Fibroblast of skin of abdomen (primary cell): ENCODE measurements around the gene CCDC85C.

Experiments used
- DNase-seq: peaks from one replicate; pipeline ENCODE4 v3.0.0-alpha.2; 2013

Gene CCDC85C

DNA sequence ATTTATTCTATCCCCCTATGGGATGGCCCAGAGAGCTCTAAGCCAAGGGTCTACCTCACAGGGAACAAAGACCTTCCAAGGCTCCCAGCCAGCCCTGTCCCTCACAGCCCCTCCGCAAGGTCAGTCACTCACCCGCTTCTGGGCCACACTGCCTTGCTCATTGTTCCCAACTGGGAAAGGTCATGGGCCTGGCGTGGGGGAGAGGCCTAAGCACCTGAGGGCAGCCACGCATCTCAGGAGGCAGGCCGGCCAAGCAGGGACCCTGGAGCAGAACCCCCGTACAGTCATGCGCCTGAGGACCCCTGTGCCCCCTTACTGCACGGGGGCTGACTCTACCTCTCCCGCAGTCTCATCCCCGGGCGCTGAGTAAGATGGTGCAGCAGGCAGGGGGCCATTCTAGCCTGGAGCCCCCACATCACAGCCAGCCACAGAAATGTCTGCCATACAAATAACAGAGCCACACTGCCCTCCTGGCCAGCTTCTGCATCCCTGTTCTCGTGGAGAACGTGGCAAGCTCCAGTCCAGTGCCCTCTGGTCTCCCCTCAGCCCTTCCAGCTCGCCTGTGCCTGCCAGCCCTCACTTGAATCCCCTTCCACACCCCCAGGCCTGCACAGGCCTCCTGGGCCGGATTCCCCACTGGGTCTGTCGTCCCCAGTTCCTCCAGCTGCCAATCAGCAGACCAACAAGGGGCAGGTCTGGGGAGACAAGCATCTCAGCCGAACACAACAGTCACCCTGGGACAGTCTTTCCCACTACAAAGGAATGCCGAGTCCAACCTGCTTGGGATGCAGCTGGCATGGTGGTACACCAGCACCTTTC lies 16.3 kb downstream of the CCDC85C start:
- no peak for DNase-seq

DNA sequence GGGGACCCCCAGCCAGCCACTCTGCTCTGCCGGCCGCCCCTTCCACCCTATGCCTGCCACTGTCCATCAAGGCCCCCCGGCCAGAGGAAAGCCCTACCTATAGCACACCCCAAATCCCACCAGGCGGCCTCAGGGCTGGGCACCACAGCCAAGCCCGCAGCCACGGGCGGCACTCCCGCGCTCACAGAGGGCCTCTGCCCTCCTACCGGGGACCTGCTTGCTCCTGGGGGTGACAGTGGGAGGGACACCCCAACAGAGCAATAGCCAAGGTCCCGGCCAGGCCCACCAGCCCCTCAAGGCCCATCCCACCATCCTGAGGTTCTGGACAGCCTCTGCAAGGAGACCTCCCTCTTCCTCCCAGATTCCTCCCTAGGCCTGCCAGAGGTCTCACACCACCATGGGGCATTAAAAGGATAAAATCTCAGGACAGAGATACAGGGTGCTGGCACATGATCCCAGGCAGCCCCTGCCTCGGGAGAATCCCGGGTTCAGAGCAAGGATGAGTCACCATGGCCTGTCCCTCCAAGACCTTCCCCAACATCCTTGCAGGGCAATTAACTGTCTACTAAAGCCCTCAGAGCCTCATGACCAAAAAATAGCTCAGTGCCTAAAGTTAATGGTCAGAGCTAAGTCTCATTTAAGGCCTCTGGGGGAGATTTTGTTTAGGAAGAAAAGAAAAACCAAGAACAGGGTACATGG lies 17.1 kb downstream of the CCDC85C start:
- no peak for DNase-seq

DNA sequence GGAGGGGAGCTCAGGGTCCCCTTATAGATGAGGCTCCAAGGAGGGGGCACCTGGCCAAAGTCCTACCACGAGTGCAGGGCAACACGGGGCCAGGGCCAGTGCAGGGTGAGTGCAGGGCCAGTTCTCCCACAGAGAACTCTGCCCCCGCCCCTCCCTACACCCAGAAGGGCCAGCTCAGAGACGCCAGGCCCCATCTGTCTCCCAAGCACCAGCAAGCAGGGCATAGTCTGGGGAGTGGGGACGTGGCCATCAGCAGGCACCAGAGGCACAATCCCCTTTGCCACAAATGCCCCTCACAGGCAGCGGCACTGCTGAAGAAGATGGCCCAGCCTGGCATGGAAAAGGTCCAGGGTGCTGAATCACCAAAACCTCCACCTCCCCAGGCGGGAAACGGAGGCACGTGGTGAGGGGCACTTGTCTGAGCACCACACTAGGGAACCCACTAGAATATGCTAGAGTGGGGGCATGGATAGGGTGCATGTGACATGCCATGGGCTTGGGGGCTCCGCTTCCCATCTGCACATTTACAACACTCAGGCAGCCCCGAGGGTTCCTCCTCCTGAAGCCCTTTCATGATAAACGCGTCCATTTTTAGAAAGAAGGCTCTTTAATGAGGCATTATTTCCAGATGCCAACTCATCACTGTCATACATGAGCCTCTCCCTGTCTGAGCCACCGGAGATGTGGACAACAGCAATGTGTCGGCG lies 17.8 kb downstream of the CCDC85C start:
- DNase-seq: no peak

DNA sequence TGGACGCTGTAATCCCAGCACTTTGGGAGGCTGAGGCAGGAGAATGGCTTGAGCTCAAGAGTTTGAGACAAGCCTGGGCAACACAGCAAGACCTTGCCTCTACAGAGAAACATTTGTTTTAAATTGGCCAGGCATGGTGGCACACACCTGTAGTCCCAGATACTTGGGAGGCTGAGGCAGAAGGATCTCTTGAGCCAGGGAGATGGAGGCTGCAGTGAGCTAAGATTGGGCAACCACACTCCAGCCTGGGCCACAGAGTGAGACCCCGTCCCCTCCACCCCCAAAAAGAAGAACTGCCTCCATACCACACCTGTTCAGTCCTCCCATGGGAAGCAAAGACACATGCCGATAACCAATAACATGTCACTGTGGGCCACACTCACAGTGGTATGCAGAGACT lies 19.2 kb downstream of the CCDC85C start:
- DNase-seq: no peak

DNA sequence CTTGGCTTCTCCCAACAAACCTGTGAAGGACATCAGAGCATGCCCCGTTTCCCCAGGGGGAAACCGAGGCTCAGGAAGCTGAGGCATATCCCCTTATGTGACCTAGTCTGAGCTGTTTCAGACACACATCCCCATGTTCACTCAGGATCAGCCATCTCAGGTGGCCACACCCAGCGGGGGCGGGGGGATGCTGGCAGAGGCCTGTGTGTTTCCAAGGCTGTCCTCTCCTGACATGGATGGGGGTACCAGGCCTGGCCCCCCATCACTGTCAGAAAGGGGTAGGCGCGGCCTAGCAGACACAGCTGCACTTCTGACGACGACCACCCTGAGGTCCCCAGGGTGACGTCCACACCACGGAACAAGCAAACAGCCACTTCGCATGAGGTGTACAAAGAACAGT lies 22.1 kb downstream of the CCDC85C start:
- no peak for DNase-seq

DNA sequence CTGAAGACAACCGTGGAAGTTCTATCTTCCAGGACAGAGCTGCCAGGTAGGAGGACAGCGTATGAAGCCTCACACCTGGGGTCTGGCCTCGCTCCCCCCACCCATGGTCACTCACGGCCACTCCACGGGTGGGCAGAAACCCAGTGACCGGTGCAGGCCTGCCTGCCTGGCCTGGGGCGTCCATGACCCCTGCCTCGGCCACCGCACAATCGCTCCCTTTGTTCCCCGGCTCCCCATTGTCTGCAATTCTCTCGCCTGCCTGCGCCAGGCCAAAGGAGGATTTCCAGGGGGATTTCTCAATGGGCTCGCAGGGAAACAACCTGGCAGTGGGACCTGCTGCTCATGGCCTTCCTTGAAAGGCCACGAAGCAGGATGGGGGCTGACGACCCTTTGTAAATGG lies 22.6 kb downstream of the CCDC85C start:
- no peak for DNase-seq

DNA sequence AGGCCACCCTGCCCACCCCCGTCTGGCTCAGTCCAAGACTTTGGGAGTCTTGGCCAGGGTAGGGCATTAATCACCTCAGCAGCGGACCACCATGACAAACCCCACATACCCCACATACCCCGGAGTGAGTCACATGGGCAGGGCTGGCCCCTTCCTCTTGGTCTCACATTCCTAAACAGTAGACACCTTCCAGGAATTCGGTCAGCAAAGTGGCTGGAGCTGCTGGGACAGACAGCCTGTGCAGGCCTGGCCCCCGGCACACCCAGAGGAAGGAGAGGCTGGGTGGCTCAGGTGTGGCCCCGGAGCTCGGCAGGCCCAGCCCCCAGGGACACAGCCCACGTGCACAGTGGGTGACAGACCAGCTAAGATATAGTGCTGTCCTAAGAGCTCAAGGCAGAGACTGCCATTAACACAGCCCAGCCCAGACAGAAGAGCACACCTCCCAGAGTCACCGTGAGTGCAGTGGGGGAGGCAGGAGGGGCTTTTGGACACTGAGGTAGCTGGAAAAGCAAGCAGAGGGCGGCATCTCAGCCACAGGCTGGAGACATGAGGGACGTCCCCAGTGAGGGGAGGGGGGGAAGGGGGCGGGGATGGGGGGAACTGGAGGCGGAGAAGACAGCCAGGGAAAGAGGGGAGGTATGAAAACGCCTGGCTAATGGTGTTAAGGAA lies 24.0 kb downstream of the CCDC85C start:
- DNase-seq: peak; percentile 95

DNA sequence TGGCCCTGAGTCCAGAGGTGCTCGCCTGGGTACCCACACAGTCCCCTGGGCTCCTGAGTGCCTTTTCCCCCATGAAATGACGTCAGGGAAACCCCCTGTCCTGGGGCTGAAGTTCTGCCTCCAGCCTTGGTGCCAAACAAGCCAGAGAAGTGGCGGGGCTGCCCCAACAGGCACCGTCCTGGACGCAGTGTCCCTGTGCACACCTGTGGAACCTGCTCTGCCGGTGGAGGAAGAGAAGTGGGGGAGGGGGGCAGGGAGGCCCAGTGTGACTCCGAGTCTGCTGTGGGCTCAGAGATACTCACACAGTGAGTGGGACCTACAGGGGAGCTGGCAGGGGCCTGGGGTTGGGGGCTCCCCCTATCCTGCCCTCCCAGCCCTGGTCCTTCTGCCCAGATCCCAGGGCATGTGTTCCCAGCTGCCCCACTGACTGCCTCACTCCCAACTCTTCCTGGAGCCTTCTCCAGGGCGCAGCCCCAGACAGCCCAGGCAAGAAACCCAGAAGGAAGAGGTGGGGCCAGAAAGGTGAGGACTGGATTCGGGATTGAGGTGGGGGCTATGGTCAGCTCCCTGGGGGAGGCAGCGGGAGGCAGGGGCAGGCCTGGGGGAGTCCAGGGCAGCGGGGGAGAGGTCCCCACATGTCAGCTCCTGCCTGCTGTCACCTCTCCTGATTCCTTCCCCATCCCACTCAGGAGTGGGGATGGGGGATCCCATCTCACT lies 24.7 kb downstream of the CCDC85C start:
- no peak for DNase-seq

DNA sequence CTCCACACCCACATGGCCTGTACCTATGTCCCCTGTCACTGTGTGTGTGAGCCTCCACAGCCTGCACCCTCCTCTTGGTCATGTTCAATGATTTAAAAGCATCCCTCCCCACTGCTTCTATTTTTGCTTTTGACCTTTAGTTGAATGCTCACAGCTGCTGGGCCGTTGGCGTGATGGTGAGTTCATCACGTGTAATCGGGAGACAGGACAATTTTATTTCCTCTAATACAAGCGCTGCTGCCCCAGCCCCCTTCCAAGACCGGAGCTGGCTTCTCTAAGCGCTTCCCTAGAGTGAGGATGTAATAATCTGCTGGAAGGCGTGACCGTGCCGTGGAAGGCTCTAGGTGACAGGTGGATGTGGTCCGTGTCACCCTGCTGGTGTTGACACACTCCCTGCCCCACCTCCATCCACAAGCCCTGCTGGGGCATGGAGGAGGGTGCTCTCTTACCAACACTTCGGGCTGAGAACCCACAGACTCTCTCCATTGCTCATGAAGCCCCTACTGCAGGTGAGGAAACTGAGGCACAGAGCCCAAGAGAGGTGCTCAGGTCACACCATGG lies 25.4 kb downstream of the CCDC85C start:
- no peak for DNase-seq

DNA sequence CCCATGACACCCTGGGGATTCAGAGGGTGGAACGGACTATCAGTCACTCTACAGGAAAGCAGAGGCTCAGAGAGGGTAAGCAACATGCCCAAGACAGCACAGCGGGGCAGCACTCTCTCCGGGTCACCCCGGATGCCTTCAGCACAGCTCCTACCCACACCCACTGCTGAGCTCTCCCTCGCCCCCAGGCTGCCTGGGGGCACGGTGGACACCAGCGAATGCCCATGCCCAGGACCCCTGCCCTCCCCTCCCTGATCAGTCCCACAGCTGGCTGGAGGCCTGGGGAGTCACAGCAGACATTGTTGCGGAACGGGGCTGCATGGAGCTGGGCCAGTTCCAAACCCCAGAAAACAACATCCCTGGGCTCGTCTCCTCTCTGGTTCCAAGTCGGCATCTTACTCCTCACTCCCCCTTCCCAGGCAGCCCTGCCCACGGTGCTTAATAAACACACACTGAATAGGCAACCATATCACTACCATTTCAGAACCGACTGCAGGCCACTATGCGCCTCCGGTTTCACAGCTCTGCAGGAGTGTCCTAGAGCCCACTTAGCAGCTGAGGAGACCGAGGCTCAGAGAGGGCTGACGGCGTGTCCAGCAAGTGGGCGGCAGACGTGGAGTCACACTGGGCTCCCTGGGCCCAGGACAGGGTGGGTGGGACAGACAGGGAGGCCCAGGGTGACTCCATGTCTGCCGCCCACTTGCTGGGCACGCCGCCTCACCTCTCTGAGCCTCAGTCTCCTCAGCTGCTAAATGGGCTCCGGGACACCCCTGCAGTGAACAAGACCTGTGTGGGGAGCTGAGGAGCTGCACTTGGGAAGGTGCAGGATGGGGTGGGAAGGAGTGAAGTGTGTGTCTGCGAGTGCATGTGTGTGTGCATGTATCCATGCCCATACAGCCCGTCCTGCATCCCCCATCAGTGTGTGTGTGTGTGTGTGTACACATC lies 27.0 kb downstream of the CCDC85C start:
- peak; percentile 34 for DNase-seq

DNA sequence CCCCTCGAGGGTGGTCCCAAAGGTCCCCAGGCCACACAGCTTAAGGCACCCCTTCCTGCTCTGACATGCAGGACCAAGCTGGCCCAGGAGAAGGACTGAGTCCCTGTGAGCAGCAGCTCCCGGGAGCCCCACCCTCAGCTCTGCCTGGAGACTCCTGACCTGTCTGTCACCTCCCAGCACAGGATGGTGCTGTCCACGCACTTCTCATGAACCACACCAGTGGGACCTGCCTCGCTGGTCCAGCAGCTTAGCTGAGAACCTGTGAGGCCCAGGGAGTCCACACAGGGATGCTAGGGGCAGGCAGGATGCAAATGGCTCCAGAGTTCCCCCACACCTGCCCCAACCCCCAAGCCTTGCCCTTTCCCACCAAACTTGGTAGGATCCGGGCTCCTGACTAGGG lies 27.7 kb downstream of the CCDC85C start:
- no peak for DNase-seq

DNA sequence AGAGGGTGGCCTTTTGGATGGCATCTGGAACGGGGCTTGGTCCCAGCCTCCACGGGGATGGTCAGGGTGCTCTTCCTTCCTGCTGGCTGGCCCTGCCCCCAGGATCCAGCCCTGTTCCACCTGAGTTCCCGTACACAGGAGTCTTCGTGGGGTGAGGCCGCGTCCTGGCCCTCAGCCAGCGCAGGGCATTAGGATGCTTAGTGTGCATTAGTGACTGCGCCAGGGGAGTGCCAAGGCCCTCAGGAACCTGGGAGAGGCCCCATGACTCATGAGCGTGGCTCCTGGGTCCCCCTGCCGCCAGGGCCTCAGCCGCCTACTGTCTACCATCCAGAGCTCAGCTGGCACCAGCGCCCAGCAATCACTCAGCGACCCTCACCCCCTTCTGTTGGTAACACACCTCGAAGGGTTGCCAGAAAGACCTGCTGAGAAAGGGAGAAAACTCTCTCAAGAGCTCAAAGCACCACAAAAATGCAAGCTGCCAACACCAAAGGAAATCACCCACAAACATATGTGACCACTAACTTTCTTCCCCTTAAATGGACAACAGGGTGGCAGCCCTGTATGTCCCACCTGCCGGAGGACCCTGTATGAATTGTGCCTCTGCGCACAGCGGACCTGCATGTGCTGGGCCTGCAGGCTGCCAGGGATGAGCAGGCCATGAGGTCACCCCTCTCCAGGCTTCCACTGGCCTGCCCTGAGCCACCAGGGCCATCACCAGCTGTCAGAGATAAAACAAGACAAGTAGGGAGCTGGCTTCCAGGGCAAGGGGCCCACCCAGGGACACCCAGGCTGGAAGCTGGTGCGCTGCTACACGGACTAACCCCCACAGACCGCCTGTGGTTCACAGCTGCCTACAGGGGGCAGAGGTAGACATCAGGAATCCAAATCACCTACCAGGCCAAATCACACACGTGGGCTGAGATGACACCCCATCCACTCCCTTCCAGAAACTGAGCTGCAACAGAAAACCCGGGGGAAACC lies 28.7 kb downstream of the CCDC85C start:
- DNase-seq: peak; percentile 37

DNA sequence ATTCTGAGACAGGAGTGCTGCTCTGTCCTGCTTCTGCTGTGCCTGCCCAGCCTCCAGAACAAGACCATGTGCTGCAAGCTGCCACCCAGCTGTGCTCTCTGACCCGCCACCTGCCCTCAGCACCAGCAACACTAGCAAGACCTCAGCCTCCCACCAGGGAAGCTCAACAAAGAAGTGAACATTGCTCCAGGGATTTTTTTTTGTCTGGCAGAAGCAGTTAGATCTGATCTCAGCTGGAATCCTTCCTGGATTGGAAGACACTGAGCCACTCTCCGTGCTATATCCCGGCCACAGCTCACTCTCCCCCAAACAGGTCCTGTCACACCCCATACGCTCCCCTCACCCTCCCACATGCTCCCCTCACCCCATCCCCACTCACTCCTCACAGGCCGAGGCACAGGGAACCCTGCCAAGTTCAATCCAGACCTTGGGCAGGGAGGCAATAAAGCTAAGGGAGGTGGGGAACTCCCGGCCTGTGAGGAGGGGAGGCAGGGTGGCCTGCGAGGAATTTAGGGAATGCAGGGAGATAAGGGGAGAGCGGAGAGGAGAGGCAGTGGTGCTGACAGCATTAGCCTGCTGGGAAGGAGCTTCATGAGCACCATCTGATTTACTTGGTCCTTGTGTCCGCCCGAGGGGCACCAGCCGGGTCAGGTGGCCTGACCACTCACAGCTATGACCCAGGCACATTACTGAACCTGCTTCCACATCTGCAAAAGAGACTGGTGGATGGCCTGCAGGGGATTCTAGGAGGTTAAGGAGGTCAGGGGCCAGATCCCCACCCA lies 29.7 kb downstream of the CCDC85C start:
- DNase-seq: peak; percentile 91

DNA sequence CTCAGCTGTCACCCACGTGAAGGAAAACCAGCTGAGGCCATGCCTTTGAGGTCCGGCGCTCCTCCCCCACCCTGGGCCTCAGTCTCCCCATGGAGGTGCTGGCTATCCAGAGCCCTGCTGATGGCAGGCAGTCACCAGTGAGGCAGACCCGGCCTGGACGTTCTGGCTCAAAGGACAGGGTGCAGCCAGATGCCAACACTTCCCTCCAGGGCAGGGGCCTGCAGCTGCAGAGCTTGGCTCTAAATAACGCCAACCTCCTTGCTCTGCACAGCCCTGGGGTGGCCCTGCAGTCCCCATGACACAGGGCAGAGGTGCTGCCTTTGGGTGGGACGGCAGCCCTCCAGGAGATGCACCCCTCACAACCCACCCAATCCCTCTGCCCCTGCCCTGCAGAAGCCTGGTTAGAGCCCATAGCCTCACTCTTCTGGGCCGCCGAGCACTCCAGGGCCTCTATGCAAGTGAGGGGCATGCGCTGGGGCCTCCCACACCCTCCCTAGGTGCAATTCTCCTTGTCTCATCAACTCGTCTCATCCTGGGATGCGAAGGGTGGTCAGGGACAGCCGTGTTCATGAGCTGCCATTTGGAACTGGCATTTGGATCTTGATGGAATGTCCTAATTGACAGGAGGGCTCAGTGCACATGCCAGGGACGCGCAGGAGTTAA lies 30.4 kb downstream of the CCDC85C start:
- DNase-seq: no peak

DNA sequence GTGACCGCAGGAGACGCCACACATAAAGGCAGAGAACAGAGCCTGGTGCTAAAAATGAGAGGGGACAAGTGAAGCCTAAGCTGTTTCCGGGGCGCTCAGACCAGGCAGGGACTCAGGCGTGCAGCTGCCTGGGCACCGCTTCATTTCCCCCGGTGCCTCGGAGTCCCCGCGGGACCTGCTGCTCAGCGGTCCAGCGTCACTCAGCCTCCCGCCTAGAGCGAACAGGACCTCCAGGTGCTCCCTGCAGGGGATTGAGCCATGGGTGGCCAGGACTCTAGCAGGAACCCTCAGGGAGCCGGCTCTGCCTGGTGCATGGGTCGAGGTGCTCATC lies 31.0 kb downstream of the CCDC85C start:
- no peak for DNase-seq

DNA sequence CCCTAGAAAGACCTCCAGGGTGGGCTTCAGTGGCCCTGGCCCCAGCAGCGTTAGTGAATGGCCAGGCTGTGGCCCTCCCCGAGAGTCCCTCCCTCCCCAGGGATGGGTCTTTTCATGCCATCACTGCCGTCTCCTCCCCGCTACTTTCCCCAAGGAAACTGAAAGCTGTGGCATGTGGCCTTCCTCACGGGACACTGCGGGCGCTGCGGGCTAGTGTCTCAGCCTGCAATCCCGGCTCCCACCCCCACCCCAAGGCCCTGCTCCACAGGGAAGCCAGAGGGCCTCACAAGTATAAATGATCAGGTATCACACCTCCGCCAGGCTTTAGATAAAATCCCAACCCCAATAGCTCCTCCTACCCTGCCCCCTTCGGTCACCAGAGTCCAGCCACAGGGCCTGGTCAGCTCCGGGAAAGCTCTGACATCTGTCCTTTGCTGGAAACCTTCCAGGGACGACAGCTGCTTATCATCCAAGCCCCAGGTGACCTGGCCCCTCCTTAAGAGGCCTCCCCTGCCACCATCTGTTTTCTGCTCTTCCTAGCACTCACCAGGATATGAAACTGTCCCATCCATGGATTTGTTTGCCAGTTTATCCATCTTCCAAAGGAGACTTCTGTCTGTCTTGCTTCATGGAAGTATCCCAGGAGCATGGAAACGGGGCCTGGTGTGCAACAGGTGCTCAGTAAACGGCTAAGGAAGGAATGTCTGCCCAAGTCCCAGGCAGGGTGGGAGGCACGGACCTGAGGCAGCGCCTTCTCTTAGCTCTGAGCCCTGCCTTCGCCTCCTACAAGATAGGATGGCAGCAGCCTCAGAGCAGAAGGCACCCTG lies 31.6 kb downstream of the CCDC85C start:
- DNase-seq: no peak

DNA sequence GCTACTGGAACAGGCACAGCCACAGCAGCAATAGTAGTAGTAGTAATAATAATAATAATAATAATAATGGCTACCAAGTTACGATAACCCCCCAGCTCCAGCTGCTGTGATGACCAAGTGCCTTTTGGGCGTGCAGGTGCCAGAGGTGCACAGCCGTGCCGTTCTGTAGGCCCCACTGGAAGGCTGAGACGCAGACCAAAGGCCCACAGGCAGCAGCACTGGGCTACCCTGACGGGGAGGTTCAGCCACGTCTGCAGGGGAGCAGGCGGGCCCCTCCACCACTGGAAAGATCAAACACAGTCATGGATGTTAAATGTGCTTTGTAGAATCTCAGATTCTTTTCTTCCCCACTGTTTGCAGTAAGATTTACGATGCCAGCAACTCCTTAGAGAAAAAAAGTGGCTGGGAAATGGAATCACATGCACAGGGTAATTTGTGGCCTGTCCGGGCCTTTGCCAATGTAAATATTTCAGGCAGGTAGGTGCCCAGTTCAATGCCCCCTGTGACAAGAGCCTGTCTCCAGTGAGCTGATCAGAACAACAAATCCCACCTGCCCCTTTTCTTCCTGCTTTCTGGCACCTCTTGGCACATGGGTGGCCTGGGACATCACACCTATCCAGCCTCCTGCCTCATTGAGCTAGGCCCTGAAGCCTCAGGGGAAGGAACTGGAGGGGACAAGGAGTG lies 32.6 kb downstream of the CCDC85C start:
- peak; percentile 51 for DNase-seq
